H9 (cell line): ENCODE measurements around the gene ANO6. TPM values are rescaled to one million over a fixed set of nuclear protein-coding genes. Genes with fewer than 3 reads are reported as not detected.

Source experiments
- DNase-seq: peaks from one replicate; pipeline ENCODE4 v3.0.0-alpha.2; 2017
- H2AFZ ChIP-seq: one replicate; pipeline ENCODE4 v1.6.1; 2013; ENCODE audit warnings: mild to moderate bottlenecking, low read length, control low read depth, moderate library complexity
- H2AK5ac ChIP-seq: 2 replicates; pipeline ENCODE4 v1.6.1; 2013; ENCODE audit warnings: low read length, control low read depth, mixed read lengths; ENCODE audit not compliant: insufficient read length
- H2BK120ac ChIP-seq: one replicate; pipeline ENCODE4 v1.6.1; 2013; ENCODE audit warnings: low read depth, mild to moderate bottlenecking, low read length, control low read depth, inconsistent platforms; ENCODE audit not compliant: poor library complexity, severe bottlenecking
- H2BK12ac ChIP-seq: 2 replicates; pipeline ENCODE4 v1.6.1; 2013; ENCODE audit warnings: low read length, control low read depth, mixed read lengths, low read depth; ENCODE audit not compliant: insufficient read length
- H2BK15ac ChIP-seq: 2 replicates; pipeline ENCODE4 v1.6.1; 2013; ENCODE audit warnings: low read depth, low read length, control low read depth
- H2BK20ac ChIP-seq: one replicate; pipeline ENCODE4 v1.6.1; 2013; ENCODE audit warnings: low read depth, mild to moderate bottlenecking, low read length, control low read depth, inconsistent platforms; ENCODE audit not compliant: poor library complexity, severe bottlenecking
- H2BK5ac ChIP-seq: 2 replicates; pipeline ENCODE4 v1.6.1; 2013; ENCODE audit warnings: low read length, control low read depth, mixed read lengths; ENCODE audit not compliant: insufficient read length
- H3K14ac ChIP-seq: 2 replicates; pipeline ENCODE4 v1.6.1; 2013; ENCODE audit warnings: low read length, control low read depth; ENCODE audit not compliant: insufficient read depth
- H3K18ac ChIP-seq: 2 replicates; pipeline ENCODE4 v1.6.1; 2013; ENCODE audit warnings: low read depth, mild to moderate bottlenecking, mixed read lengths, low read length, control low read depth; ENCODE audit not compliant: insufficient read length
- H3K23ac ChIP-seq: 2 replicates; pipeline ENCODE4 v1.6.1; 2013; ENCODE audit warnings: low read length, control low read depth, mixed read lengths, low read depth; ENCODE audit not compliant: insufficient read length
- H3K23me2 ChIP-seq: 2 replicates; pipeline ENCODE4 v1.6.1; 2013; ENCODE audit warnings: low read depth, mild to moderate bottlenecking, mixed read lengths, low read length, control low read depth; ENCODE audit not compliant: insufficient read length, poor library complexity, severe bottlenecking
- H3K27ac ChIP-seq: 2 replicates; pipeline ENCODE4 v1.5.1; 2013; ENCODE audit warnings: low read length, control low read depth, mixed read lengths, low read depth; ENCODE audit not compliant: insufficient read length
- H3K27me3 ChIP-seq: 2 replicates; pipeline ENCODE4 v1.6.1; 2013; ENCODE audit warnings: low read length, control low read depth, inconsistent platforms; ENCODE audit not compliant: insufficient read depth
- H3K4ac ChIP-seq: 2 replicates; pipeline ENCODE4 v1.6.1; 2013; ENCODE audit warnings: low read depth, mild to moderate bottlenecking, control low read depth, inconsistent platforms, low read length, moderate library complexity
- H3K4me1 ChIP-seq: 2 replicates; pipeline ENCODE4 v1.6.1; 2013; ENCODE audit warnings: low read length, control low read depth, inconsistent platforms; ENCODE audit not compliant: insufficient read depth
- H3K4me2 ChIP-seq: 2 replicates; pipeline ENCODE4 v1.6.1; 2013; ENCODE audit warnings: low read length, control low read depth, mixed read lengths; ENCODE audit not compliant: insufficient read length, insufficient read depth
- H3K56ac ChIP-seq: 2 replicates; pipeline ENCODE4 v1.6.1; 2013; ENCODE audit warnings: low read depth, mild to moderate bottlenecking, mixed read lengths, low read length, control low read depth; ENCODE audit not compliant: insufficient read length
- H3K79me1 ChIP-seq: 2 replicates; pipeline ENCODE4 v1.6.1; 2013; ENCODE audit warnings: low read depth, mild to moderate bottlenecking, moderate library complexity, low read length, control low read depth, inconsistent platforms; ENCODE audit not compliant: insufficient read depth, poor library complexity, severe bottlenecking
- H3K79me2 ChIP-seq: 2 replicates; pipeline ENCODE4 v1.6.1; 2013; ENCODE audit warnings: low read length, control low read depth, inconsistent platforms; ENCODE audit not compliant: insufficient read depth
- H3K9ac ChIP-seq: 2 replicates; pipeline ENCODE4 v1.6.1; 2013; ENCODE audit warnings: low read length, control low read depth, mixed read lengths; ENCODE audit not compliant: insufficient read length; ENCODE audit errors: extremely low read depth
- H3K9me3 ChIP-seq: one replicate; pipeline ENCODE4 v1.6.1; 2013; ENCODE audit warnings: low read depth, low read length, inconsistent platforms; ENCODE audit not compliant: control insufficient read depth
- H3T11ph ChIP-seq: one replicate; pipeline ENCODE4 v1.6.1; 2013; ENCODE audit warnings: mild to moderate bottlenecking, low read length, control low read depth, inconsistent platforms
- H4K20me1 ChIP-seq: one replicate; pipeline ENCODE4 v1.6.1; 2013; ENCODE audit not compliant: control insufficient read depth, insufficient read length, insufficient read depth
- H4K5ac ChIP-seq: 2 replicates; pipeline ENCODE4 v1.6.1; 2013; ENCODE audit warnings: low read depth, mild to moderate bottlenecking, mixed read lengths, low read length, control low read depth; ENCODE audit not compliant: insufficient read length
- H4K8ac ChIP-seq: replicated peaks from 2 replicates; pipeline ENCODE4 v1.6.1; 2013; ENCODE audit warnings: low read length, control low read depth, mixed read lengths, low read depth; ENCODE audit not compliant: insufficient read length
- H4K91ac ChIP-seq: 2 replicates; pipeline ENCODE4 v1.6.1; 2013; ENCODE audit warnings: low read depth, mild to moderate bottlenecking, moderate library complexity, mixed read lengths, low read length, control low read depth; ENCODE audit not compliant: insufficient read length
- H3K27ac Mint-ChIP-seq, 3 experiments: 2 replicates in 2 of 3; 3 replicates in 1 of 3; pipeline ENCODE4 v1.8.0; 2020 to 2021; ENCODE audit warnings: mixed read lengths in 3 of 3, mild to moderate bottlenecking in 1 of 3, moderate library complexity in 1 of 3
- H3K27me3 Mint-ChIP-seq: 2 replicates; pipeline ENCODE4 v1.8.0; 2021; ENCODE audit warnings: low read depth, mild to moderate bottlenecking, moderate library complexity, mixed read lengths
- H3K36me3 Mint-ChIP-seq, 3 experiments: 2 replicates in 2 of 3; 3 replicates in 1 of 3; pipeline ENCODE4 v1.8.0; 2020 to 2021; ENCODE audit warnings: low read depth in 3 of 3, mixed read lengths in 3 of 3; ENCODE audit not compliant: insufficient read depth in 1 of 3
- H3K4me1 Mint-ChIP-seq, 2 experiments: 2 replicates each; pipeline ENCODE4 v1.8.0; 2020; ENCODE audit warnings: mixed read lengths in 2 of 2
- H3K4me3 Mint-ChIP-seq, 2 experiments: 2 replicates in 1 of 2; 3 replicates in 1 of 2; pipeline ENCODE4 v1.8.0; 2020 to 2021; ENCODE audit warnings: mild to moderate bottlenecking in 2 of 2, mixed read lengths in 2 of 2, moderate library complexity in 1 of 2
- H3K9me3 Mint-ChIP-seq, 2 experiments: 2 replicates in 1 of 2; 3 replicates in 1 of 2; pipeline ENCODE4 v1.8.0; 2020; ENCODE audit warnings: mild to moderate bottlenecking in 2 of 2, mixed read lengths in 2 of 2, moderate library complexity in 1 of 2
- CTCF ChIP-seq: fragments of 200-600 bp; sonication (generic); conservative IDR thresholded peaks from 3 replicates; pipeline ENCODE4 v1.8.0; 2021; ENCODE audit warnings: antibody characterized with exemption, mild to moderate bottlenecking
- WGBS: extraction: QIAGEN DNeasy Blood & Tissue Kit; methylation state at CpG from one replicate; pipeline ENCODE4 v1.1.7; 2013; ENCODE audit warnings: missing lambda C conversion rate, low lambda C conversion rate, mixed read lengths; ENCODE audit not compliant: insufficient read length; ENCODE audit errors: extremely low coverage; 5-methylcytosine and 5-hydroxymethylcytosine counted together
- total RNA-seq: library from RNA; stranded (reverse); gene quantifications from 2 replicates; pipeline ENCODE4 v1.2.1, GENCODE V29; 2021

The ANO6 gene
- total RNA-seq, 1 experiment from 2014 or later: 24.3 TPM

- WGBS: no CpG with 5 or more reads among the region's 2 CpGs
- H4K5ac ChIP-seq: no peak overlapping the region
Observed at GRCh38 chr12:45186762-45187161, 29.1 kb upstream of the ANO6 start.

More at GRCh38 chr12:45186762-45187161, 29.1 kb upstream of the ANO6 start:
- H2AFZ ChIP-seq: no peak overlapping the region
- no peak overlapping the region for H3K4me3 Mint-ChIP-seq
- H4K8ac ChIP-seq: no peak overlapping the region
- no peak overlapping the region for H3K4ac ChIP-seq
- no peak overlapping the region for H4K91ac ChIP-seq
- H3K9me3 ChIP-seq: no peaks in the 10 kb centered on the region
- no peaks in the 10 kb centered on the region for H3K23me2 ChIP-seq
- H3K18ac ChIP-seq: no peak overlapping the region
- no peaks in the 10 kb centered on the region; the same call in 1 of the 2 replicates for H3K4me1 ChIP-seq
- H3K14ac ChIP-seq: no peak overlapping the region
- no peak for TF ChIP-seq CTCF
- no peak for DNase-seq
- 0 out of 4 replicates have a peak, but pooled peaks cover 0 to 2% of the 10 kb centered on the region in 2 experiments for H3K4me1 Mint-ChIP-seq
- no peak overlapping the region for H2BK15ac ChIP-seq
- H3K27me3 ChIP-seq: no peaks in the 10 kb centered on the region
- no peaks in the 10 kb centered on the region for H3K79me1 ChIP-seq
- H3K23ac ChIP-seq: no peak overlapping the region
- H3K36me3 Mint-ChIP-seq: no peaks in the 10 kb centered on the region; a peak in 1 of 7 replicates
- no peak overlapping the region for H2BK5ac ChIP-seq
- H2AK5ac ChIP-seq: no peak overlapping the region
- H3K4me2 ChIP-seq: no peak overlapping the region
- H3K9ac ChIP-seq: no peak overlapping the region
- H3K79me2 ChIP-seq: no peaks in the 10 kb centered on the region
- no peak overlapping the region for H3T11ph ChIP-seq
- no peaks in the 10 kb centered on the region for H4K20me1 ChIP-seq
- no peak overlapping the region for H3K56ac ChIP-seq
- no peak overlapping the region for H2BK120ac ChIP-seq
- H3K27ac ChIP-seq: no peak overlapping the region
- H3K9me3 Mint-ChIP-seq: no peaks in the 10 kb centered on the region
- H3K27ac Mint-ChIP-seq: no peak overlapping the region
- H2BK12ac ChIP-seq: no peak overlapping the region
- H3K27me3 Mint-ChIP-seq: no peaks in the 10 kb centered on the region
- no peak overlapping the region for H2BK20ac ChIP-seq
